Measurements from ENCODE around the gene IPO8. TPM values are rescaled to one million over a fixed set of nuclear protein-coding genes. Genes with fewer than 3 reads are reported as not detected.

Gene IPO8
- total and polyA plus RNA-seq, 2 of the 8 experiments (the other 6 are each of a cell fraction or from before 2014, with no cell fraction given), result 7.2 to 59.8 TPM

DNA sequence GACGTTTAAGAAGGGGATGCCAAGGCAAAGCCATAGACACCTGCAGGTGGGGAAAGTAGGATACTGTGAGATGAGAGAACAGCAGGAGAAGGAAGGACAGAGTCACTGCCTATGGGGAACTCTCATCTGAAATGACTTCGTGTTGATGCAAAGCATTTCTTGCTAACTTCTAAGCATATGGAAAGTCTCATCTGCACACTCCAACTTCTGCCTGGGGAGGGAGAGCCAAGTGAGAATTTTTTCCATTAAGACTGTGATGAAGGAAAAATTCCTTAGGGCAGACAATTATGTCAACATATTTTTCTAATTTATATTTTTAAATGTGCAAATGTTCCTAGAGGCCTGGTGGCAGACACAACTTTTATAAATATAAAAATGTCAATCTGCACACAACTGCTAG lies 115.3 kb downstream of the IPO8 start:
- Histone ChIP-seq H4K5ac (ENCODE audit: insufficient read length, low read depth, low read length) (no peak overlapping the region), H3K27ac (ENCODE audit: low read depth, low read length) (no peak overlapping the region), H4K8ac (ENCODE audit: extremely low read depth, insufficient read depth, low read length) (no peak overlapping the region), H3K27me3 (replicated peaks in 1 of 4; ENCODE audit: control insufficient read depth in 3 of 4, extremely low read depth in 1 of 4, insufficient read depth in 3 of 4, low read length in 3 of 4) (no peaks in the 10 kb centered on the region), H3K9ac (replicated peaks in 1 of 4; ENCODE audit: extremely low read depth in 1 of 4, low read depth in 3 of 4, low read length in 3 of 4) (no peak overlapping the region), H3K9me3 (ENCODE audit: insufficient read depth in 2 of 2, low read depth in 1 of 2, low read length in 1 of 2) (no peaks in the 10 kb centered on the region), H4K20me1 (replicated peaks in 1 of 2; ENCODE audit: control insufficient read depth in 1 of 2, insufficient read depth in 2 of 2, low read length in 2 of 2) (no peaks in the 10 kb centered on the region), H2BK120ac (replicated peaks; ENCODE audit: low read depth, low read length) (no peak overlapping the region), H3K79me1 (ENCODE audit: low read depth, low read length) (no peaks in the 10 kb centered on the region), H3K23me2 (ENCODE audit: low read depth, low read length) (no peaks in the 10 kb centered on the region), H3K4me1 (replicated peaks in 1 of 4; ENCODE audit: control insufficient read depth in 3 of 4, insufficient read depth in 4 of 4, low read length in 3 of 4) (no peaks in the 10 kb centered on the region), H3K4ac (replicated peaks; ENCODE audit: insufficient read length, low read depth, low read length) (no peak overlapping the region), H3K18ac (ENCODE audit: extremely low read depth, low read length) (no peak overlapping the region), H3K4me2 (ENCODE audit: insufficient read depth in 1 of 2, low read depth in 2 of 2, low read length in 2 of 2) (no peak overlapping the region), H2BK20ac (ENCODE audit: low read length) (no peak overlapping the region), H2AK5ac (ENCODE audit: low read depth, low read length) (no peak overlapping the region), H3K79me2 (ENCODE audit: control insufficient read depth in 1 of 2, insufficient read depth in 2 of 2, low read length in 2 of 2) (no peaks in the 10 kb centered on the region), H2AFZ (ENCODE audit: low read length) (no peak overlapping the region), H2BK5ac (ENCODE audit: low read depth, low read length) (no peak overlapping the region), H3K14ac (ENCODE audit: insufficient read length) (no peak overlapping the region), H2BK15ac (ENCODE audit: low read length) (no peak overlapping the region), H3K56ac (replicated peaks; ENCODE audit: insufficient read length, low read depth, low read length) (no peak overlapping the region), H3K36me3 (ENCODE audit: control insufficient read depth in 2 of 4, insufficient read depth in 4 of 4, low read length in 3 of 4) (no peaks in the 10 kb centered on the region), H3K4me3 (ENCODE audit: extremely low read depth in 1 of 4, insufficient read depth in 2 of 4, low read depth in 3 of 4, low read length in 4 of 4) (no peak overlapping the region), H3K23ac (ENCODE audit: insufficient read length) (no peak overlapping the region), H2BK12ac (ENCODE audit: low read depth, low read length) (no peak overlapping the region), H4K91ac (replicated peaks; ENCODE audit: insufficient read length, low read length) (no peak overlapping the region)
- TF ChIP-seq TAF1 (IDR thresholded peaks at IDR 0.05; ENCODE audit: low read depth, low read length), result no peak
- no peak for TF ChIP-seq CEBPB (IDR thresholded peaks at IDR 0.05; ENCODE audit: low read depth, low read length)
- TF ChIP-seq JUND (IDR thresholded peaks at IDR 0.05; ENCODE audit: low read length), result no peak
- TF ChIP-seq GTF2F1 (IDR thresholded peaks at IDR 0.05; ENCODE audit: borderline replicate concordance, low read depth, low read length), result no peak
- TF ChIP-seq RNF2 (IDR thresholded peaks at IDR 0.05; ENCODE audit: borderline replicate concordance, low read depth, low read length, missing control alignments, poor library complexity, severe bottlenecking), result no peak
- TF ChIP-seq CTBP2 (IDR thresholded peaks at IDR 0.05; ENCODE audit: borderline replicate concordance, insufficient read depth, insufficient read length, low read length), result no peak
- TF ChIP-seq TBP (IDR thresholded peaks at IDR 0.05; ENCODE audit: low read depth, low read length), result no peak
- TF ChIP-seq SP2 (IDR thresholded peaks at IDR 0.05; ENCODE audit: low read length), result no peak
- no peak for TF ChIP-seq MAFK (IDR thresholded peaks at IDR 0.05; ENCODE audit: low read depth, low read length)
- TF ChIP-seq YY1 (IDR thresholded peaks at IDR 0.05; ENCODE audit: low read depth, low read length), result no peak
- TF ChIP-seq SP1 (IDR thresholded peaks at IDR 0.05; ENCODE audit: low read depth, low read length), result no peak
- no peak for TF ChIP-seq RBBP5 (IDR thresholded peaks at IDR 0.05; ENCODE audit: borderline replicate concordance, low read depth, low read length)
- no peak for TF ChIP-seq SIX5 (IDR thresholded peaks at IDR 0.05; ENCODE audit: low read depth, low read length)
- CTCF ChIA-PET (ENCODE audit: partially characterized antibody), result no interaction called here
- POLR2A ChIA-PET (ENCODE audit: partially characterized antibody), result no interaction called here
- no peak for FAIRE-seq
- DNase-seq (ENCODE audit: low read depth in 1 of 2, low spot score in 2 of 2), result no peak
- 85% methylated on average over 2 of the region's 2 CpGs; no CpG with 5 or more reads in 1 of the 2 experiments for WGBS, 2 experiments (ENCODE audit: extremely low coverage in 1 of 2, insufficient coverage in 1 of 2, insufficient read length in 1 of 2, insufficient replicate concordance in 2 of 2, low coverage in 1 of 2, low lambda C conversion rate in 2 of 2, missing lambda C conversion rate in 1 of 2)
